Stimulated activated CD4-positive, alpha-beta T cell treated with anti-CD3 and anti-CD28 coated beads, Interleukin-12 subunit alpha, Interleukin-12 subunit beta, amount 100 ng/mL, for 4 hours (primary cell): ENCODE results near the gene PIERCE2.
"Not testable (repeated sequence)": the region's sequence is repeated elsewhere in the genome, so short reads cannot be mapped to it uniquely, and the experiment has no call there.

Experiments used
- DNase-seq: peaks from one replicate; pipeline ENCODE4 v3.0.0-alpha.2; 2020

The PIERCE2 gene, protein sequence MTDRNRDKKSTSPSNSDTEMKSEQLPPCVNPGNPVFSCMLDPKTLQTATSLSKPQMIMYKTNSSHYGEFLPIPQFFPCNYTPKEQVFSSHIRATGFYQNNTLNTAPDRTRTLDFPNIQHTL

GRCh38 chr15:55408012-55408928 is at the start of gene PIERCE2, which contains the start of gene CCPG1:
TSS of gene PIERCE2 (plus strand) at chr15:55408495. CDS start at chr15:55408769, 274 bp downstream.
TSS of gene CCPG1 (minus strand) at chr15:55408359. CDS start at chr15:55389424, 18,935 bp downstream.
- DNase-seq: peak; percentile 80

- no peak for DNase-seq
These were observed 48.0 kb upstream of the PIERCE2 start for GRCh38 chr15:55360256-55360655.

GRCh38 chr15:55361048-55361447 is 47.2 kb upstream of the PIERCE2 start:
- DNase-seq: no peak

GRCh38 chr15:55362641-55363040 is 45.7 kb upstream of the PIERCE2 start:
- no peak for DNase-seq

- DNase-seq: no peak
These were observed 41.3 kb upstream of the PIERCE2 start for GRCh38 chr15:55366981-55367380.

DNA sequence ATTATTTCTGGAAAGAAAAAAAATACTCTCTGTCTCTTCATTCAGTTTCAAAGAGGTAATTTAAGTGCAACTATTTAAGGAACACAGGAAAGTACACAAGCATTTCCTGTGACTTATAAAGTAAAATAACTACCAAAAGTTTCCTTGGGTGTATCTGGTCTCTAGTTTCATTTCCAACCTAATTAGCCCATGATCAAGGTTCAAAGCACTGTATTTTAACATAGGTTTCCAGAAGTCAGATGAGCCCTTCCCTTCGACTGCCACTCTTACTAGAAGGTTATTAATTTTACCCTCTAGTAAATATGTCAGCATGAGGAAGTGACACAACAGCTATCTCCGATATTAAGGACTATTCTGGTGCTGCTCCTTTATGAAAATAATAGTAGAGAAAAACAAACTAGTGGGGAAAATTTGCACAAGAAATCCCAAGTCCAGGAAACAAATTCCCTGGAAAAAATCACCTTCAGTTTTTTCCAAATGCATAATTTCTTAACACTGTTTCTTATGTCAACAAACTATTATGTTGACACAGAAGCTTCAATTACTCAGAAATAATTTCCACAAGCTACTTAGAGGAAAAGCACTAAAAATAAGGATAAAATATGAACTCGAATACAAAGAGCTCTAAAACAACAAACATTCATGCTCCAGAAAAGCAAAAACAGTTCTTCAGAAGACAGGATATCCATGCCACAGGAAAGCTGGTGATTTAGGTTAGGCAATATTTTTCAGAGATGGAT is 35.4 kb upstream of the PIERCE2 start:
- DNase-seq: no peak

DNA sequence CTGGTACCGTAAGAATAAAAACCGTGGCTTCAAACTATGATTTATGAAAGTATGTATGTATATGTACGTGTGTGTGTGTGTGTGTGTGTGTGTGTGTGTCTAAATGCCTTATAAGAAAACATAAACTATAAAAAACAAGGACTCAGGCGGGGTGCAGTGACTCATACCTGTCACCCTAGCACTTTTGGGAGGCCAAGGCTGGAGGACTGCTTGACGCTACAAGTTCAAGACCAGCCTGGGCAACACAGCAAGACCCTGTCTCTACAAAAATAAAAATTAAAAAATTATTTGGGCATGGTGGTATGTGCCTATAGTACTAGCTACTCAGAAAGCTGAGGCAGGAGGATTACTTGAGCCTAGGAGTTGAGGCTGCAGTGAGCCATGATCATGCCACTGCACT is 29.2 kb upstream of the PIERCE2 start:
- DNase-seq: no peak

DNA sequence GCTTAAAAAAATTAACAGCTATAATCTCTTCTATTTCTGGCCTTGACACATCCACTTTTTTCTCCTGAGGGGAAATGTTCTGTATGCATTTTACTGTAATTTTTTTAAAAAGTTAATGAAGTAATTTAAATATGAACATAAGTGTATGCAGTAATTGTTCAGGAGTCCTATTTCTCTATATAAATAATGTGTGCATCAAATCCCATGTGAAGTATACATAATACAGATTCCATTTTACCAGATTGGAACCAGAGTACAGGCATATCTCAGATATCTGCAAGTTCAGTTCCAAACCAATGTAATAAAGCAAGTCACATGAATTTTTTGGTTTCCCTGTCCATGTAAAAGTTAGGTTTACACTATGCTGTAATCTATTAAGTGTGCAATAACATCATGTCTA is 26.7 kb upstream of the PIERCE2 start:
- DNase-seq: no peak

- no peak for DNase-seq
These were observed 24.6 kb upstream of the PIERCE2 start for GRCh38 chr15:55383687-55384086.

GRCh38 chr15:55387027-55387426 is 21.3 kb upstream of the PIERCE2 start:
- DNase-seq: no peak

- DNase-seq: no peak
These were observed 19.1 kb upstream of the PIERCE2 start for GRCh38 chr15:55389264-55389607.

- no peak for DNase-seq
These were observed 13.6 kb upstream of the PIERCE2 start for GRCh38 chr15:55394694-55395093.

DNA sequence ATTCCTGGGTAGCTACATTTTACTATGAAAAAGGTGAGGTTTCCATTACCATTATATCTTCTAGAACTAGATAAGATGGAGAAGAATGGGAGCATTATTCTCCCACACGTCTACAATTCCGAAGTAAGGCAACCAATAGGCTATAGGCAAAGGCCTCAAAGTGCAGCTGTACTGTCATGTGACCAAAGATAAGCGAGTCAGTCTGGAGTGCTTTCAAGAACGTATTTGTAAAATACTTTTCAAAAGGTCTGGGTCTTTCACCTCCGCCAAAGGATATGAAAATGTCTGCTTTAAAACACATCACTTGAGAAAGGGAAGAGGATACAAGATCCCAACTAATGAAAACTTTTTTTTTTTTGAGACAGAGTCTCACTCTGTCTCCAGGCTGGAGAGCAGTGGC is 10.1 kb upstream of the PIERCE2 start:
- no peak for DNase-seq

DNA sequence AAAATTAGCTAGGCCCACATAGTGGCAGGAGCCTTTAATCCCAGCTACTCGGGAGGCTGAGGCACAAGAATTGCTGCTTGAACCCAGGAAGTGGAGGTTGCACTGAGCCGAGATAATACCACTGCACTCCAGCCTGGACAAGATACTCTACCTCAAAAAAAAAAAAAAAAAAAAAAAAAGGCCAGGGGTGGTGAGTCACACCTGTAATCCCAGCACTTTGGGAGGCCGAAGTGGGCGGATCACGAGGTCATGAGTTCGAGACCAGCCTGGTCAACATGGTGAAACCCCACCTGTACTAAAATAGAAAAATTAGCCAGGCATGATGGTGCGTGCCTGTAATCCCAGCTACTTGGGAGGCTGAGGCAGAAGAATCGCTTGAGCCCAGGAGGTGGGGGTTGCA is 8.2 kb upstream of the PIERCE2 start:
- not testable (repeated sequence) for DNase-seq

GRCh38 chr15:55401786-55402246 is 6.5 kb upstream of the PIERCE2 start:
- DNase-seq: no peak

GRCh38 chr15:55402707-55403106 is 5.6 kb upstream of the PIERCE2 start:
- no peak for DNase-seq

- DNase-seq: no peak
These were observed 4.8 kb upstream of the PIERCE2 start for GRCh38 chr15:55403531-55403930.

DNA sequence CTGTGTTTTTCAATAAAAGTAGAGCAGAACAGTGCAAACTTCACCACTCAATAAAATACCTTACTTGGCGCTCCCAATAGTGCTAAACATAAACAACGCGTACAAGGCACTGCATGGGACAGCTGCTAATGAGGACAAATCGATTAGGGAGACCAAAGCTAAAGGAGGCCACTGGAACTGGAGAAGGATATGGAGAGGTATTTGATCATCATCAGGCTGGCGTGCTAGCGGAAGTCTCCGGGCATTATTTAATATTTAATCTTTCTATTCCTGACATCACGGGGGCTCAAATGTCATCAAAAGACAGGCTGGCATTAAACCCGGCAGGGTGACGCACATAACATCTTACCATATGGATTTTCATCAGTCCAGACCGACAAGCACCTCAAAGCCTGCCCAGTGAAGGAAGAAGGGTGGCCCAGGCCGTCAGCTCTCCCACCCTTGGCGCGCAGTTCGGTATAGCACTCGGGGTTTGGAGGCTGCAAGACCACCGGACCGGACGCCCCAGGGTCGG is 740 bp upstream of the PIERCE2 start:
- no peak for DNase-seq

- not testable (repeated sequence) for DNase-seq
These were observed 681 bp downstream of the PIERCE2 start for GRCh38 chr15:55408976-55409375.

GRCh38 chr15:55417678-55418077 is 9.4 kb downstream of the PIERCE2 start:
- not testable (repeated sequence) for DNase-seq

DNA sequence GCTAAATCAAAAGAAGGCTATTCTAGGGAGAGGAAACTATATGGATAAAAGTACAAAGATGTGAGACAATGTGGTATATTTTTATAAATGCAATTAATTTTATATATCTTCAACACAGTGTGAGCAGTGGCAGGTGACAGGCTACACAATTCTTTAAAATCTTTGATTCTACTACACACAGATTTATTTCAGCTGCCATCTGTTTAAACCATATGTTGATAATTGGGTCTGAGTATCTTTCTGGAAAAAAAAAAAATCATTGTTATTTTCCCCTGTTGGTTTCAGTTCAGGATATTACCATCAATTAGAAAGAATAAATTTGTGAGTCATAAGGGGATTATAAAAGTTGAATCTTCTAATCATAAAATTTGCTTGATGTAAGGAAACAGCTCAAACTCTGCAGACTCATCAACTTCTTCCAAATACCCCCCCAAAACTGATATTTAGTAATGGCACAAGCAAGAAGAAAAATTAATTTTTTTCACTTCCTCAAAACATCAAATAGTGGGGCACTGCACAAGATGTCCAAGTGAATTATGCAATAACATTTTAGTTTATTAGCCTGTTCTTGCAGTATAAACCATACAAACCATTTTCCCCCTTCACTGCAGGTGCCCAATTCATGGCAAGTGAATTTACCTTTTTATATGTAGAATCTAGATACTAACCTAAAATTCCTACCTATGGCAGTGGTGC is 12.0 kb downstream of the PIERCE2 start:
- DNase-seq: no peak

DNA sequence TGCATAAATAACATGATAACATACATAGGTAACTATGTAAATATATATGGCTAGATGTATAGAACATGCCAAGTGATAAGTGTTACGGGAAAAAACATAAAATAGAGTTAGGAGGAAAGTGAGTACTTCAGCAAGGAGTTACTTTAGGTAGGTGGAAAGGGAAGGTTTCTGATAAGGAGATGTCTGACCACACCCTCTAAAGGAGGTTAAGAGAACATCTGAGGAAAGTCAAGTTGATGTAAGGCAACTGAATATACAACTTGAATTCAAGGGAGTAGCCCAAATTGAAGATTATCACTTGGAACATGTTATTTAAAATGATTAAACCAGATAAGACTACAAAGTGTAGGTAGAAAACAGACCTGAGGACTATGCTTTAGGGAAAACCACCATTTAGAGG is 13.8 kb downstream of the PIERCE2 start:
- DNase-seq: no peak
